Tibial nerve (tissue), 4 donors: ENCODE results near the gene DNAJB1. TPM values are rescaled to one million over a fixed set of nuclear protein-coding genes. Genes with fewer than 3 reads are reported as not detected.

ENCODE experiments used
- DNase-seq, 2 donors: peaks; one replicate each; pipeline ENCODE4 v3.0.0-alpha.2; 2019; ENCODE audit warnings: low spot score in 2 of 2
- H3K27ac ChIP-seq, 4 donors: fragments of 200-600 bp; sonication (generic) in 3 of 4; one replicate each; pipeline ENCODE4 v1.5.1; 2017 to 2019; ENCODE audit warnings: mild to moderate bottlenecking in 1 of 4
- H3K27me3 ChIP-seq, 2 donors: fragments of 200-600 bp; sonication (generic) in 1 of 2; one replicate each; pipeline versions ENCODE4 v1.5.1 to v1.6.0; 2017 to 2019
- H3K36me3 ChIP-seq, 3 donors: fragments of 200-600 bp; sonication (generic); one replicate each; pipeline ENCODE4 v1.5.1; 2018 to 2019
- H3K4me1 ChIP-seq, 4 donors: fragments of 200-600 bp; sonication (generic) in 3 of 4; one replicate each; pipeline ENCODE4 v1.5.1; 2017 to 2019
- H3K4me3 ChIP-seq, 4 donors: fragments of 200-600 bp; sonication (generic) in 3 of 4; one replicate each; pipeline ENCODE4 v1.5.1; 2017 to 2019; ENCODE audit warnings: mild to moderate bottlenecking in 1 of 4, moderate library complexity in 1 of 4
- H3K9me3 ChIP-seq, 4 donors: fragments of 200-600 bp; sonication (generic) in 3 of 4; one replicate each; pipeline ENCODE4 v1.5.1; 2017 to 2019
- EP300 ChIP-seq, 2 donors: sonication (generic); formaldehyde crosslinking; IDR thresholded peaks; one replicate each; pipeline ENCODE4 v1.6.1; 2017; ENCODE audit warnings: antibody characterized with exemption in 2 of 2, mild to moderate bottlenecking in 1 of 2
- POLR2A ChIP-seq, 2 donors: fragments of 450-650 bp; IDR thresholded peaks; one replicate each; pipeline ENCODE4 v1.6.1; 2017; ENCODE audit warnings: antibody characterized with exemption in 2 of 2, mild to moderate bottlenecking in 2 of 2, moderate library complexity in 2 of 2
- WGBS, 2 donors: methylation state at CpG; one replicate each; pipeline ENCODE4 v1.1.5; 2018; 5-methylcytosine and 5-hydroxymethylcytosine counted together
- total RNA-seq, 4 donors: library from RNA; depleted of rRNA; stranded (reverse); fragments of >200 nt; gene quantifications; one replicate each; pipeline ENCODE4 v1.1.0, GENCODE V29; 2016
- TF ChIP-seq, protein P1 (sequence below), 5 experiments: fragments of 200-600 bp in 3 of 5; fragments of 450-650 bp in 2 of 5; sonication (generic) in 3 of 5; IDR thresholded peaks; one replicate each; pipeline ENCODE4 v1.5.1; 2016 to 2019; ENCODE audit warnings: antibody characterized with exemption in 5 of 5, mild to moderate bottlenecking in 3 of 5, moderate library complexity in 2 of 5

The DNAJB1 gene
- total RNA-seq, 4 donors from 2014 or later, result 48.9 to 132 (median 73.9) TPM

DNA sequence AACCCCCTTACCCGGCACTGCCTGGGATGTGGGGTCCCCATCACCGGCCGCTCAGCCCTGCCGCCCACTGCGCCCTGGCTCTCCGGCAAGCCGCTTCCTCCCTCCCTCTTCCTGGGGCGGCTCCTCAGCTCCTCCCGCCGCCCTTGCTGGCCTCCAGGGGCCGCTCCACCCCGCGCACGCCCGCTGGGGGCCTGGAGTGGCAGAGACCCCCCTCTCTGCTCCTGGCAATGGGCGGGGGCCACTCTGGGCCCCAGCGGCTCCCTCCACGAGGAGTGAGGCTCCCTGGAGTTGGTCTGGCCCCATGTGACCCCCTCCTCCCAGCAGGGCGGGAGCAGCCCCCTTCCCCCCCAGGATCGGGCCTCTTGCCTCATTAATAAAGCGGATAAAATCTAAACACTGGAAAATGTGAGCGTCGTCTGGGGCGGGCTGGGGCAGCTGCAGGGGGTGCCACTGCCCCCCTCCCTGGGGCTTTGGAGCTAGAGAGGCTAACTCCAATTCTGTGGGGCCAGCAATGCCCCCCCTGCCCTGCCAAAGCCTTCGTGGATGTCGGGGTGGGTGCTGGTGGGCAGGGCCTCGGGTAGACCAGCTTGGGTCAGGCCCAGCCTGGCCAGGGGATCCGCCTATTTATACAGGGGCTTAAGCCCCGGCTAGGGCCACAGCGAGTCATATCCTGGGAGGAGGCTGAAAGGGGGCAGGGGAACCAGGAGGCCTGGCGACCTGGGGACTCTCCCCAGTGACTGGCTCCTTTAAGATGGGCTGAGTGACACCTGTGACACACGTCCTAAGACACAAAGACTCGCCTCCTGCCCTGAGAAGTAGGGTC is 42.7 kb downstream of the DNAJB1 start, which contains the start of gene PTGER1:
TSS of gene PTGER1 (minus strand) at position 104 of the 823 bp plus-strand sequence. CDS start 1,034 bp downstream, outside the sequence.
- DNase-seq, result no peak
- peaks cover 0 to 34% of the 10 kb centered on the region in 2 donors for H3K27me3 ChIP-seq
- H3K36me3 ChIP-seq, result peaks cover 0 to 48% (median 4%) of the 10 kb centered on the region in 3 donors
- no peak for TF ChIP-seq POLR2A (IDR thresholded peaks at IDR 0.05)
- no peak for TF ChIP-seq EP300 (IDR thresholded peaks at IDR 0.05)
- TF ChIP-seq, protein P1, sequence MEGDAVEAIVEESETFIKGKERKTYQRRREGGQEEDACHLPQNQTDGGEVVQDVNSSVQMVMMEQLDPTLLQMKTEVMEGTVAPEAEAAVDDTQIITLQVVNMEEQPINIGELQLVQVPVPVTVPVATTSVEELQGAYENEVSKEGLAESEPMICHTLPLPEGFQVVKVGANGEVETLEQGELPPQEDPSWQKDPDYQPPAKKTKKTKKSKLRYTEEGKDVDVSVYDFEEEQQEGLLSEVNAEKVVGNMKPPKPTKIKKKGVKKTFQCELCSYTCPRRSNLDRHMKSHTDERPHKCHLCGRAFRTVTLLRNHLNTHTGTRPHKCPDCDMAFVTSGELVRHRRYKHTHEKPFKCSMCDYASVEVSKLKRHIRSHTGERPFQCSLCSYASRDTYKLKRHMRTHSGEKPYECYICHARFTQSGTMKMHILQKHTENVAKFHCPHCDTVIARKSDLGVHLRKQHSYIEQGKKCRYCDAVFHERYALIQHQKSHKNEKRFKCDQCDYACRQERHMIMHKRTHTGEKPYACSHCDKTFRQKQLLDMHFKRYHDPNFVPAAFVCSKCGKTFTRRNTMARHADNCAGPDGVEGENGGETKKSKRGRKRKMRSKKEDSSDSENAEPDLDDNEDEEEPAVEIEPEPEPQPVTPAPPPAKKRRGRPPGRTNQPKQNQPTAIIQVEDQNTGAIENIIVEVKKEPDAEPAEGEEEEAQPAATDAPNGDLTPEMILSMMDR (IDR thresholded peaks at IDR 0.05), result peak in 4 of 5 experiments; percentile 9 to 32 (median 26)
- H3K9me3 ChIP-seq, result no peaks in the 10 kb centered on the region
- peaks cover 0 to 67% (median 26%) of the 10 kb centered on the region in 4 donors for H3K4me1 ChIP-seq
- peak within 1 kb of the TSS in 1 of 4 donors; percentile 36 for H3K27ac ChIP-seq
- 10 to 18% methylated on average over 20 to 29 of the region's 33 CpGs for WGBS, 2 donors
- H3K4me3 ChIP-seq, result peak within 1 kb of the TSS in 1 of 4 donors; percentile 23

DNA sequence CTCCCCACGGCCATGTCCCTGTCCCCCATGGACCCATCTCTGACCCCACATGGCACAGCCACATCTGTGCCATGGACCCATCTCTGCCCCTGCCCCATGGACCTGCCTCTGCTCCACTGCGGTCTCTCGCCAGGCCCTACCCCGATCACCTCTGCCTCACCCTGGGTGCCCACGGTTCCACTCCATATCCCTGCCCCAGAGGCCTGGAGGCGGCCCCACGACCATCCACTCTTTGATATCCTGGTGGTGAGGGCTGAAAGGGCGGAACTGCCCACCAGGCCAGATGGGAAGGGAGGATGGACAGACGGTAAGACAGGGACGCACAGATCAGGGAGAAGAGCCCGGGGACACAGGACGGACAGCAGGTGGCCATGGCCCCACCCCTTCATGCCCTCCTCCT is 43.4 kb downstream of the DNAJB1 start:
- WGBS, 2 donors, result 47 to 53% methylated on average over 12 of the region's 12 CpGs
- Histone ChIP-seq H3K27me3 (peaks cover 0 to 34% of the 10 kb centered on the region in 2 donors), H3K36me3 (peaks cover 0 to 48% (median under 1%) of the 10 kb centered on the region in 3 donors), H3K4me1 (peaks cover 0 to 67% (median 26%) of the 10 kb centered on the region in 4 donors), H3K4me3 (peak overlapping the region in 1 of 4 donors; percentile 23), H3K9me3 (no peaks in the 10 kb centered on the region), H3K27ac (peak overlapping the region in 1 of 4 donors; percentile 36)
- TF ChIP-seq, protein P1 (IDR thresholded peaks at IDR 0.05), result no peak
- TF ChIP-seq EP300 (IDR thresholded peaks at IDR 0.05), result no peak
- TF ChIP-seq POLR2A (IDR thresholded peaks at IDR 0.05), result no peak
- DNase-seq, result no peak

DNA sequence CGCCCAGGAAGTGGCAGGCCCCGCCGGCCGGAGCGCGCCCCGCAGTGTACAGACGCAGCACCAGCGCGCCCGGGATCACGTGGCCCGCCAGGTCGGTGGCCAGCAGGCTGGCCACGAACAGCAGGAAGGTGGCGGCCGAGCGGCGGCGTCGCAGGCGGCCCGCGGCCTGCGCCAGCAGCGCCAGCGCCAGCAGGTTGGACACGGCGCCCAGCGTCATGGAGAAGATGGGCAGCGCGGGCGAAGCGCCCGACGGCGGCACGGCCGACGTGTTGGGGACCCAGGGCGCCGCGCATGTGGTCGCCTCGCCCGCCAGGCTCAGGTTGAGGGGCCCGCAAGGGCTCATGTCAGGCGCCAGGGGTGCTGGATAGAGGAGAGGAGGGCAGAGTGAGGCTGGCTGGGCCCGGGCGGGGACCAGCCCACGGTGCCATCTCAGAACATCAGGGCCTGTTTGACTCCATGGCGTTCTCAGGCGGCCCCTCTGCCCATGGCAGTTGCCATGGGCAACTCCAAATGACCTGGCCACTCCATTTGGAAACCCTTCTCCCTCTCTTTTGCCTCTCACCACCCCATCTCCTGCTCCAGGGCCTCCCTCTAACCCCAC is 44.1 kb downstream of the DNAJB1 start:
- no peak overlapping the region for H3K27ac ChIP-seq
- H3K4me1 ChIP-seq, result peaks cover 0 to 67% (median 26%) of the 10 kb centered on the region in 4 donors
- H3K27me3 ChIP-seq, result peaks cover 0 to 34% of the 10 kb centered on the region in 2 donors
- H3K36me3 ChIP-seq, result peaks cover 0 to 48% (median 5%) of the 10 kb centered on the region in 3 donors
- DNase-seq, result no peak
- 25 to 33% methylated on average over 13 to 44 of the region's 53 CpGs for WGBS, 2 donors
- TF ChIP-seq EP300 (IDR thresholded peaks at IDR 0.05) (no peak), POLR2A (IDR thresholded peaks at IDR 0.05) (no peak)
- TF ChIP-seq, protein P1 (IDR thresholded peaks at IDR 0.05), result no peak
- peak overlapping the region in 1 of 4 donors; percentile 40 for H3K4me3 ChIP-seq
- H3K9me3 ChIP-seq, result no peaks in the 10 kb centered on the region

DNA sequence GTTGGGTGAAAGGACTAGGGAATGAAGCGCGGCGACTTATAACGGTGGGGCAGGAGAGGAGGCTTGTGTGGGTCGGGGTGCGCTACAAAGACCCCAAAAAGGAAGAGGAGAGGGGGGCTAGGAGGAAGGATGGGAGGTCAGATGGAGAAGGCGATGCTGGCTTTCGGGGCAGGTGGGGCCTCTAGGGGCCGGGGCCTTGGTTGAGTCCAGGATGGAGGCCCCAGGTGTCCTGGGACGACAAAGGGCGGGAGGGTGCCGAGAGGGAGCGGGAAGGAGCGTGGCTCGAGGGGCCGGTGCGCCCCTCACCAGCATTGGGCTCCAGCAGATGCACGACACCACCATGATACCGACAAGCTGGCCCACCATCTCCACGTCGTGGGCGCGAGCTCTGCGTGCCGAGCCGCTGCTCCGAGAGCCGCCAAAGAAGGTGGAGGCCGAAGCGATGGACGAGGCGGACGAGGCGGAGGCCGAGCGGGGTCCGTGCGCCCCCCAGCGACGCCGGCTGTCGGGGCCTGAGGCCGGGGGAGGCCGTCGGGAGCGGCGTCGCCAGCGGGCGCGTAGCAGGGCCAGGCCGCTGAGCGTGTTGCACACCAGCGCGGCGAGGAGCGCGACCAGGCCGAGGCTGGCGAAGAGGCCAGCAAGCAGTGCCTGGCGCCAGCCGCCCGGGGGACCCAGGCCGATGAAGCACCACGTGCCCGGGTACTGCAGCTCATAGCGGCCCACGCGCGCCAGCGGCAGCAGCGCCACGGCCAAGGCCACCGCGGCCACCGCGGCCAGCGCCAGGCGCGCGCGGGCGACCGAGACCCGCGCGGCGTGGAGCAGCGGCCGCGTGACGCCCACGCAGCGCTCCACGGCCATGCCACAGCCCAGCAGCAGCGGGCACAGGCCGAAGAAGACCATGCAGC is 44.9 kb downstream of the DNAJB1 start:
- Histone ChIP-seq H3K36me3 (peaks cover 0 to 48% (median 5%) of the 10 kb centered on the region in 3 donors), H3K27ac (no peak overlapping the region), H3K4me3 (peak overlapping the region in 1 of 4 donors; percentile 40), H3K4me1 (peaks cover 0 to 67% (median 26%) of the 10 kb centered on the region in 4 donors), H3K9me3 (no peaks in the 10 kb centered on the region), H3K27me3 (peaks cover 0 to 34% of the 10 kb centered on the region in 2 donors)
- no peak for TF ChIP-seq EP300 (IDR thresholded peaks at IDR 0.05)
- no peak for TF ChIP-seq POLR2A (IDR thresholded peaks at IDR 0.05)
- TF ChIP-seq, protein P1 (IDR thresholded peaks at IDR 0.05), result no peak
- WGBS, 2 donors, result 12 to 15% methylated on average over 40 to 65 of the region's 97 CpGs
- DNase-seq, result no peak
